ENCODE data around the gene DGKB. TPM values are rescaled to one million over a fixed set of nuclear protein-coding genes. Genes with fewer than 3 reads are reported as not detected.

The DGKB gene
- total RNA-seq, 1 donor from 2014 or later, result 5.5 TPM

- H3K79me2 ChIP-seq (ENCODE audit: low read depth), result no peaks in the 10 kb centered on the region
- H3K4me3 ChIP-seq, result no peak overlapping the region
- Mint-ChIP-seq H3K27ac (peak overlapping the region; percentile 88), H3K4me1 (peaks cover 5% of the 10 kb centered on the region), H3K4me3 (no peak overlapping the region), H3K27me3 (ENCODE audit: insufficient read depth, low read depth) (peaks cover 2% of the 10 kb centered on the region), H3K9me3 (peaks cover 6% of the 10 kb centered on the region), H3K36me3 (no peaks in the 10 kb centered on the region)
- peaks cover 4% of the 10 kb centered on the region for H3K4me1 ChIP-seq
- no peaks in the 10 kb centered on the region for H3K27me3 ChIP-seq
- no peak overlapping the region for H3K9ac ChIP-seq
- no peak overlapping the region for H2AFZ ChIP-seq (replicated peaks)
- no peaks in the 10 kb centered on the region for H3K36me3 ChIP-seq
- H3K4me2 ChIP-seq, result peak overlapping the region; percentile 15
- no peaks in the 10 kb centered on the region for H3F3A ChIP-seq (ENCODE audit: low read depth)
- peak; percentile 94 for DNase-seq (ENCODE audit: low spot score)
- H3K9me3 ChIP-seq (ENCODE audit: low read depth), result no peaks in the 10 kb centered on the region
- H3K27ac ChIP-seq, result no peak overlapping the region
- H4K20me1 ChIP-seq (ENCODE audit: low read depth), result no peaks in the 10 kb centered on the region
- TF ChIP-seq EZH2 (IDR thresholded peaks at IDR 0.05) (no peak), EZH2phosphoT487 (IDR thresholded peaks at IDR 0.05) (no peak), CTCF (IDR thresholded peaks at IDR 0.05) (peak; percentile 95)
These were observed 444.7 kb downstream of the DGKB start for GRCh38 chr7:14457568-14458453.

DNA sequence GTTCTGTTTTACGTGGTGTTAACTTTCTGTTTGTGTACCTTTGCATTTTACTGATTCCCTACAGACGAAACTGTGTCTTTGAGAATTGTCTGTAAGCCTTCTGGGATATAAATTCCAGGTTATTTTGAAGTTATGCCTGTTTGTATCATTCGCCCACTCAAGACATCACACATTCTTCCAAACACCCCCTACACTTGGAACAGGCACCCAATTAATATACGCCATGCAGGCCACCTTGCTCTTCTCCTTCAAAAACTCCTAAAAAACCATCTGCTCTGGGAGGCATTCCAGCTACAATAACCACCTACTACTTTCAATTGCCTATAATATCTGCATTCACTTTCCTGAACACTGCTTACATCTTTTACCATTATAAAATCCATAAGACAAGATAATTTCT, 453.3 kb downstream of the DGKB start:
- H3K27ac Mint-ChIP-seq, result no peak overlapping the region
- TF ChIP-seq EZH2phosphoT487 (IDR thresholded peaks at IDR 0.05) (no peak), CTCF (IDR thresholded peaks at IDR 0.05) (no peak), EZH2 (IDR thresholded peaks at IDR 0.05) (no peak)
- no peaks in the 10 kb centered on the region for H3K27me3 ChIP-seq
- no peaks in the 10 kb centered on the region for H3K79me2 ChIP-seq (ENCODE audit: low read depth)
- H3K4me2 ChIP-seq, result no peak overlapping the region
- H3K9me3 Mint-ChIP-seq, result no peaks in the 10 kb centered on the region
- H3K4me3 ChIP-seq, result no peak overlapping the region
- no peaks in the 10 kb centered on the region for H3K4me1 Mint-ChIP-seq
- no peak overlapping the region for H2AFZ ChIP-seq (replicated peaks)
- no peaks in the 10 kb centered on the region for H3K9me3 ChIP-seq (ENCODE audit: low read depth)
- H3F3A ChIP-seq (ENCODE audit: low read depth), result no peaks in the 10 kb centered on the region
- H3K27ac ChIP-seq, result no peak overlapping the region
- H3K4me3 Mint-ChIP-seq, result no peak overlapping the region
- H3K4me1 ChIP-seq, result no peaks in the 10 kb centered on the region
- no peaks in the 10 kb centered on the region for H3K36me3 ChIP-seq
- H3K9ac ChIP-seq, result no peak overlapping the region
- peaks cover 2% of the 10 kb centered on the region for H3K36me3 Mint-ChIP-seq
- no peaks in the 10 kb centered on the region for H4K20me1 ChIP-seq (ENCODE audit: low read depth)
- DNase-seq (ENCODE audit: low spot score), result no peak
- H3K27me3 Mint-ChIP-seq (ENCODE audit: insufficient read depth, low read depth), result peaks cover 2% of the 10 kb centered on the region

DNA sequence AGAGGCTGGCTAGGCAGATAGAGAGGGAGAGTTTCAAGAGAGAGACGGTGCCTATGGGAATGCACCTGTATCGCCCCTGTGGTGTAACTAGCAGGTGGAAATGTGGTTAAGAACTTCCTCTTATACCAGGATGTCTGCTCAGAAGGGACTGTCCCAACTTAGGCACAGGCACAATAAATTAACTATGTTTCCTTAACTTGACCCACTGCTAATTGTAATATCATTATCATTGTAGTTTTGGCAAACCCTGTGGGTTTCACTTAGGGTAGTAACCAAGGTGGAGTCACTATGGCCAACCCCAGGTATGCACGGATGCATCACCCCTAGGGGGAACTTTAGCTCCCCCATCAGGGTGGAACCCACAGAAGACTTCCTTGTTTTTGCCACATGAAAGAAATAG, 455.7 kb downstream of the DGKB start:
- H3K4me1 ChIP-seq, result no peaks in the 10 kb centered on the region
- no peaks in the 10 kb centered on the region for H4K20me1 ChIP-seq (ENCODE audit: low read depth)
- Mint-ChIP-seq H3K27ac (no peak overlapping the region), H3K36me3 (peaks cover 2% of the 10 kb centered on the region), H3K4me1 (no peaks in the 10 kb centered on the region), H3K27me3 (ENCODE audit: insufficient read depth, low read depth) (peaks cover 2% of the 10 kb centered on the region), H3K9me3 (no peaks in the 10 kb centered on the region), H3K4me3 (no peak overlapping the region)
- no peaks in the 10 kb centered on the region for H3K79me2 ChIP-seq (ENCODE audit: low read depth)
- no peak overlapping the region for H2AFZ ChIP-seq (replicated peaks)
- no peak for TF ChIP-seq EZH2phosphoT487 (IDR thresholded peaks at IDR 0.05)
- H3K4me3 ChIP-seq, result no peak overlapping the region
- no peaks in the 10 kb centered on the region for H3K36me3 ChIP-seq
- H3K9me3 ChIP-seq (ENCODE audit: low read depth), result peaks cover 9% of the 10 kb centered on the region
- H3K4me2 ChIP-seq, result no peak overlapping the region
- no peaks in the 10 kb centered on the region for H3F3A ChIP-seq (ENCODE audit: low read depth)
- no peak overlapping the region for H3K27ac ChIP-seq
- H3K27me3 ChIP-seq, result no peaks in the 10 kb centered on the region
- no peak overlapping the region for H3K9ac ChIP-seq
- no peak for DNase-seq (ENCODE audit: low spot score)

- H3K36me3 ChIP-seq, result no peaks in the 10 kb centered on the region
- no peak overlapping the region for H3K4me2 ChIP-seq
- H3K9me3 Mint-ChIP-seq, result peaks cover under 1% of the 10 kb centered on the region
- H3F3A ChIP-seq (ENCODE audit: low read depth), result no peaks in the 10 kb centered on the region
- H3K27me3 ChIP-seq, result no peaks in the 10 kb centered on the region
- no peaks in the 10 kb centered on the region for H3K79me2 ChIP-seq (ENCODE audit: low read depth)
- H2AFZ ChIP-seq (replicated peaks), result peak overlapping the region; percentile 15
- TF ChIP-seq CTCF (IDR thresholded peaks at IDR 0.05) (no peak), EZH2phosphoT487 (IDR thresholded peaks at IDR 0.05) (no peak), EZH2 (IDR thresholded peaks at IDR 0.05) (no peak)
- no peak overlapping the region for H3K27ac Mint-ChIP-seq
- H3K4me1 ChIP-seq, result no peaks in the 10 kb centered on the region
- no peaks in the 10 kb centered on the region for H3K27me3 Mint-ChIP-seq (ENCODE audit: insufficient read depth, low read depth)
- no peak overlapping the region for H3K27ac ChIP-seq
- no peak overlapping the region for H3K4me3 ChIP-seq
- no peak overlapping the region for H3K4me3 Mint-ChIP-seq
- H3K9me3 ChIP-seq (ENCODE audit: low read depth), result peaks cover 9% of the 10 kb centered on the region
- no peaks in the 10 kb centered on the region for H4K20me1 ChIP-seq (ENCODE audit: low read depth)
- H3K36me3 Mint-ChIP-seq, result peaks cover 2% of the 10 kb centered on the region
- DNase-seq (ENCODE audit: low spot score), result no peak
- no peaks in the 10 kb centered on the region for H3K4me1 Mint-ChIP-seq
- H3K9ac ChIP-seq, result no peak overlapping the region
These were observed 456.3 kb downstream of the DGKB start for GRCh38 chr7:14446219-14446618.
